Measurements from ENCODE around the gene PVR.
"Not testable (repeated sequence)": the region's sequence is repeated elsewhere in the genome, so short reads cannot be mapped to it uniquely, and the experiment has no call there.

The PVR gene

DNA sequence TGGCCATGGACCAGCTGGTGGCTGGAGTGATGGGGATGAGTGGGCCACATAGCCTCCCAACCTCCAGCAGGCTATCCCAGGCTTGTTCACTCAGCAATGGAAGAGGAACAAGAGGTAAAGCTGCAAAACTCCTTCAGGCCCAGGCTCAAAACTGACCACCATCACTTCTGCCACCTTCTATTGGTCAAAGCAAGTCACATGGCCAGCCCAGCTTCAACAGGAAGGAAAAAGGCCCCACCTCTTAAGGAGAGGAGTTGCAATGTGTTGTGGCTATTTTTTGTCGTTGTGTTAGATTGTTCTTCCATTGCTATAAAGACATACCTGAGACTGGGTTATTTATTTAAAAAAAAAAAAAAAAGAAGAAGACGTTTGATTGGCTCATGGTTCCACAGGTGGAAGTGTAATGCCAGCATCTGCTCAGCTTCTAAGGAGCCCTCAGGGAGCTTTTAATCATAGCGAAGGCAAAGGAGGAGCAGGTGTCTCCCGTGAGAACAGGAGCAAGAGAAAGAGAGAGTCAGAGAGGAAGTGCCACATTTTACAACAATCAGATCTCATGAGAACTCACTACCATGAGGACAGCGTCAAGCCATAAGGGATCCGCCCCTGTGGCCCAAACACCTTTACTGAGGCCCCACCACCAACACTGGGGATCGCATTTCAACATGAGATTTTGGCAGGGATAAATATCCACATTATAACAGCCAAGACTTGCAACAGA lies 24.9 kb upstream of the PVR start:
- no peak for DNase-seq

DNA sequence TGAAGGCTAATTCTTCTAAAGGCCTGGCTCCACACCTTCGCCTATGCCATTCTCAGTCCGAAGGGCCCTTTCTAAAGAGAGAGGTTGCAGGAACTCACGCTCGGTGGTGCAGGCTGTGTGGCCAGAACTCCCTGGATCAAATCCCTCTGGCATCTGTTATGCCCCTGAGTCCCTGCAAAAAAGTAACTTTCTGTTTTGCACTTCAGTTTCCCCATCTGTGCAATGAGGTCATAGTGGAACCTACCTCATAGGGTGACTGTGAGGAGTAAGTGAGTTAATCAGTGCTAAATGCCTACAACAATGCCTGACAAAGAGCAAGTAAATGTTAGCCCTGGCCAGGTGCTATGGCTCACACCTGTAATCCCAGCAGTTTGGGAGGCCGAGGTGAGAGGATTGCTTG lies 23.0 kb upstream of the PVR start:
- no peak for DNase-seq

DNA sequence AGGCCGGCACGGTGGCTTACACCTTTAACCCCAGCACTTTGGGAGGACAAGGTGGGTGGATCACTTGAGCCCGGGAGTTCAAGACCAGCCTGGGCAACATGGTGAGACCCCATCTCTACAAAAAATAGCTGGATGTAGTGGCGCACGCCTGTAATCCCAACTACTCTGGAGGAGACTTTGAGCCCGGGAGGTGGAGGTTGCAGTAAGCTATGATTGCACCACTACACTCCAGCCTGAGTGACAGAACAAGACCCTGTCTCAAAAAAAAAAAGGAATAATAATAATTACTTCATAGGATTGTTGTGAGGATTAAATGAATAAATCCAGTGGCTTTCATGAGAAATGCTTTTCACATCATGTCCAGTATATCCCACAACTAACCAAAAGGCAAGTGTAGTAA lies 22.3 kb upstream of the PVR start:
- no peak for DNase-seq

DNA sequence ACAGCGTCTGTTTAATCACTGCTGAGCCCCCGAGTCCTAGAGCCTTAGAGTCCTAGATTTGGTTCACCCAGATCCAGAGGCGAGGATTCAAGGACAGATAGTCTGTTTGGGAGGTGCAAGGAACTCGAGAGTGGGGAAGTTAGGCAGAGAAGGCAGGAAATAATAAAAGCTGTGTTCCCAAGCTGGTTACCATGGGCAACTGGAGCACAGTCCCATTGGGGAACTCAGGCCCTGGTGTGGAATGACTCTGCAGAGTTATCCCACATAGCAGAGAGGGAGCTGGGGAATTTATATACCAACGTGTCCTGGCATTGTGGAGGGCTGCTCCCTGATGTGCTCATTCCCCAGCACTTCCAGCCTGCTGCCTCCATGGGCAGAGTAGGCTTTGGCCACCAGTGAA lies 20.6 kb upstream of the PVR start:
- DNase-seq: no peak

DNA sequence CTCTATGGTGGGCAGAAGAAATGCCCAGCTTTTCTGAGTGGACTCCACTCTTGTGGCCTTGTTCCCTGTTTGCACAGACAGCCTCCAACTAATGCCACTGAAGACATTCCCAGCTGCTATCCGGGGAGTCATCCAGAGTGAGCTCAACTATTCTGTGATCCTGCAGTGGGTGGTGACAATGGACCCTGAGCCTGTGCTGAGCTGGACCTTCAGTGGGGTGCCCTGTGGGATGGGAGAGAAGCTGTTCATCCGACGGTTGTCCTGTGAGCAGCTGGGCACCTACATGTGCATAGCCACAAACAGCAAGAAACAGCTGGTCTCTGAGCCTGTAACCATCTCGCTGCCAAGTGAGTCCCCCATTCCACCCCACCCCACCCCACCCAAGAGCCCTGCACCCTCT lies 20.1 kb upstream of the PVR start:
- no peak for DNase-seq

DNA sequence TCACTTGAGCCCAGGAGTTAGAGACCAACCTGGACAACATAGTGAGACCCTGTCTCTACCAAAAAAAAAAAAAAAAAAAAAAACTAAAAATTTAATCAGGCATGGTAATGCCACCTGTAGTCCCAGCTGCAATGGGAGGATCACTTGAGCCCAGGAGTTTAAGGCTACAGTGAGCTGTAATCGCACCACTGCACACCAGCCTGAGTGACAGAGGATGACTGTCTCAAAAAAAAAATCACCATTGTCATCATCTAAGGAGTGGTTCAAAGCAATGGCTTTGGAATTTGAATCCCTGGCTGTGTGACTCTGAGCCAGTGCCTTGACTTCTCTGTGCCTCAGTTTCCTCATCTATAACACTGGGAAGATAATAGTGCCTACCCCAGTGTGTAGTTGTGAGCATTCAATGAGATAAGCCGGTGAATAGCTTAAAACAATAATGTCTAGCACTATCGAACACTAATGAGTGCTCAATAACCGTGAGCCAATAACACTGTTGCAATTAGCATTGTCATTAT lies 18.8 kb upstream of the PVR start:
- DNase-seq: no peak

DNA sequence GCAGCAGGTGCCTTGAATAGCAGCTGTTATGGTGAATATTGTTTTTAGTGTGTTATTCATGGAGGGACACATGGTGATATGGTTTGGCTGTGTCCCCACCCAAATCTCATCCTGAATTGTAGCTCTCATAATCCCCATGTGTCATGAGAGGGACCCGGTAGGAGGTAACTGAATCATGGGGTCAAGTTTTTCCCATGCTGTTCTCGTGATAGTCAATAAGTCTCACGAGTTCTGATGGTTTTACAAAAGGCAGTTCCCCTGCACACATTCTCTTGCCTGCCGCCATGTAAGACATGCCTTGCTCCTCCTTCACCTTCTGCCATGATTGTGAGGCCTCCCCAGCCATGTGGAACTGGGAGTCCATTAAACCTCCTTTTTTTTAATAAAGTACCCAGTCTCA lies 18.1 kb upstream of the PVR start:
- DNase-seq: not testable (repeated sequence)

DNA sequence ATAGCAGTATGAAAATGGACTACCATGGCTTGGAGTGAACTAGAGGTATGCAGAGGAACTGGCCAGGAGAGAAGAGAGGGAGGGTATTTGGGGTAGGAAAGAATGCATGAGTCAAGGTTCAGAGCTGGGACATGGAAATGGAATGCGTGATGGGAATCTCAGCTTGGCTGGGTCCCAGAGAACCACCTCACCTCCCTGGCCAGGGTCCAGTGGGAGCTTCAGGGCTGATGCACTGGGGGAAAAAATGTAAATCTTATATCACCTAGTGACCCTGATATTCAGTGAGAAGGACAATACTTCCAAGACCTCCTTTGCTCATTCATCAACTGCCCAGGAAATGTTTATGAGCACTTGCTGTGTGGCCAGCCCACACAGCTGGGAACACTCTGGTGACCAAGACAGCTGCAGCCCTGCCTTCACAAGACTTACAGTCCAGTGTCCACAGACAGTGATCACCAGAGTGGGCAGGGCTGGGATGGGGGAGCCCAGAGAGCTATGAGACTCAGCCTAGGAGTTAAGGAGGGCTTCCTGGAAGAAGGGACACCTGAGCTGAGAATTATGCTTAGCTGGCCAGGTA lies 17.6 kb upstream of the PVR start:
- peak; percentile 86 for DNase-seq

DNA sequence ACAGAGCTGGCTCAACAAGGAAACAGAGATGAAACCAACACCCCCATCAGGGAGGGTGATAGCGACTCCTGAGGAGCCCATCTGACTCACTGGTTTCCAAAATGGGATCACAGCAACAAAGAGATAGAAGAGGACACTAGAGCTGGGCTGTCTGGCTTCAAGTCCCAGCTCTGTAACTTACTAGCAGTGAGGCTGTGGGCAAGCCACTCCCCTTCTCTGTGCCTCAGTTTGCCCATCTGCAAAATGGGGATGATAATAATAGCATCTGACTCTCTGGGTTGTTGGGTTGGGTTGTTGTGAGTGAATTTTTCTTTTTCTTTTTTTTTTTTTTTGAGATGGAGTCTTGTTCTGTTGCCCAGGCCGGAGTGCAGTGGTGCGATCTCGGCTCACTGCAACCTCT lies 16.1 kb upstream of the PVR start:
- no peak for DNase-seq

DNA sequence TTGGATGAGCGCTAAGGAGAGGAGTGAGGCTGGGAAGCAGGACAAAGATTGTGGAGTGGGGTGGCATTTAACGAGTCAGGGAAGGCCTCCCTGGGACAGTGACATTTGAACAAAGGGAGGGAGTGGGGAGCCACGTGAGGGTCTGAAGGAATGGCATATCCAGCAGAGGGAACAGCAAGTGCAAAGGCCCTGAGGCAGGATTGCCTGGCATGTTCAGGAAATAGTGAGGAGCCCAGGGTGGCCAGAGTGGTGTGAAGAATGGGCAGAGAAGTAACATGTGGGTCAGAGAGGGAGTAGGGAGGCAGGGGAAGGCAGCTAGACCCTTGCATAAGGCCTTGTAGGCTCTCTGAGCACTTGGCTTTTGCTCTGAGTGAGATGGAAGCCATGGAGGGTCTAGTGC lies 14.9 kb upstream of the PVR start:
- DNase-seq: no peak

DNA sequence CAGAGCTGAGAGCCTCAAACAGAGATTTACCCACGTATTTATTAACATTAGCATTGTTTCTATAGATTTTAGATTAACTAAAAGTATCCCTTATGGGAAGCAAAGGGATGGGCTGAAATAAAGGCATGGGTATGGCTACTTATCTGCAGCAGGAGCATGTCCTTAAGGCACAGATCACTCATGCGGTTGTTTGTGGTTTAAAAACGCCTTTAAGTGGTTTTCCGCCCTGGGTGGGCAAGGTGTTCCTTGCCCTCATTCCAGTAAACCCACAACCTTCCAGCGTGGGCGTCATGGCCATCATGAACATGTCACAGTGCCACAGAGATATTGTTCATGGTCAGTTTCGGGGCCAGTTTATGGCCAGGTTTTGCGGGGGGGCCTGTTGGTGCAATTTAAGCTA lies 12.1 kb upstream of the PVR start:
- not testable (repeated sequence) for DNase-seq

DNA sequence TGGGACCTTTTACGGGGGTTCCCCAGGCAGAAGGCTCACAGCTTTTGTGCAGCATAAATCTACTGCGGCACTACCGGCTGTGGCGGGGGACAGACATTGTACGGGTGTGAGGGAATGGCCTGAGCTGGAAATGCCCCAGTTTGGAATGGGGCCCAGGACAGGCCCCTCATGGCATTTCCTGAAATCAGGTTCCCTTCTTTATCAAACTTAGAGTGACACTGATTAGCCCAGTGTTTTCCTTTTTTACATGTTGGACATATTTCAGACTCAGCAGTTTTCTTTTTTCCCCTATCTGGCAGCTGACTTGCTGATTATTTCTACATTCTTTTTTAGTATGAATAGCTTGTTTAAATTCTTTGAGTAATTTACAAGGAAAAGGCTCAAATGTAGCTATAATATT lies 9.7 kb upstream of the PVR start:
- DNase-seq: not testable (repeated sequence)

DNA sequence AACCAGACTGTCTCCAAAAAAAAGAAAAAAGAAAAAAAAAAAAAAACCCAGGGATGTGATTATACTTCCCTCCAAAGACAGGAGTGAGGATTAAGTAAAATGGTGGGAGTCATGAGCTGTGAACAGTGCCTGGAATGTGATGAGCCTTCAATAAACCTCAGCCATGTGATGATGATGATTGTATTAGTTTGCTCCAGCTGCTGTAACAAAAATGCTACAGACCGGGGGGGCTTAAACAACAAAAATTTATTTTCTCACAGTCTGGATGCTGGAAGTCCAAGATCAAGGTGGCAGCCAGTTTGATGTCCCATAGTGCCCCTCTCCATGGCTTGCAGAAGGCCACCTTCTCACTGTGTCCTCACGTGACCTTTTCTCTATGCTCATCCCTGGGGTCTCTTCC lies 8.9 kb upstream of the PVR start:
- no peak for DNase-seq

DNA sequence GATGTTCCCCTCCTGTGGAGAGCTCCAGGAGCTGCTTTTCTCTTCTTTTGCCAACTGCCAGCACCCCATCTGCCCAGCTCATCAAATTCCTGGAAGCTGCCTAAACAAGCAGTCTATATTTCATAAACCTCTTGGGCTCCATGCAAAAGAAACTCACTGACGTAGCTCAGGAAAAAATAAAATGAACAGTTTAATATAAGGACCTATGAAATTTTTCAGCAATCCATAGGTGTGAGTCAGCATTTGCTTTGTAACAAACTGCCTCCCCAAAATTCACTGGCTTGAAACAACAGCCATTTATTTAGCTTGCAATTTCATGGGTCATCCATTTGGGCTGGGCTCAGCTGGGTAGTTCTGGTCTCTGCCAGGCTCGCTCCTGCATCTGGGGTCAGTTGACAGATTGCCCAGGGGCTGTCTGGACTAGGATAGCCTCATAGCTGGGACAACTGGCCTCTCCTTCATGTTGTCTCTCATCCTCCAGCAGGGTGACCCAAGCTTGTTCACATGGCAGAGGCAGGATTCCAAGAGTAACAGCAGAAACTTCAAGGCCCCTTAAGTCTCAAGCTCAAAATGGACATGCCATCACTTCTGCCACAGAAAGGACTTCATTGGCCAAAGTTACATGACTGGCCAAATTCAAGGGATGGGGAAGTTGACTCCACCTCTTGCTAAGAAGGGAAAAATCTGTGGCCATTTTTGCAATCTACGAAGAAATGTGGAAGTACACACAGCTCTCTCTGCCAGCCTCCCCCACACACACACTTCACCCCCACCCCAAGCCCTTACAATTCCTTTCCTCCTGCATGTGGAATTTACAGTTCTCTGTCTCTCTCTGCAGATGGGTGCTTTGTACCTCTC lies 7.9 kb upstream of the PVR start:
- DNase-seq: no peak

DNA sequence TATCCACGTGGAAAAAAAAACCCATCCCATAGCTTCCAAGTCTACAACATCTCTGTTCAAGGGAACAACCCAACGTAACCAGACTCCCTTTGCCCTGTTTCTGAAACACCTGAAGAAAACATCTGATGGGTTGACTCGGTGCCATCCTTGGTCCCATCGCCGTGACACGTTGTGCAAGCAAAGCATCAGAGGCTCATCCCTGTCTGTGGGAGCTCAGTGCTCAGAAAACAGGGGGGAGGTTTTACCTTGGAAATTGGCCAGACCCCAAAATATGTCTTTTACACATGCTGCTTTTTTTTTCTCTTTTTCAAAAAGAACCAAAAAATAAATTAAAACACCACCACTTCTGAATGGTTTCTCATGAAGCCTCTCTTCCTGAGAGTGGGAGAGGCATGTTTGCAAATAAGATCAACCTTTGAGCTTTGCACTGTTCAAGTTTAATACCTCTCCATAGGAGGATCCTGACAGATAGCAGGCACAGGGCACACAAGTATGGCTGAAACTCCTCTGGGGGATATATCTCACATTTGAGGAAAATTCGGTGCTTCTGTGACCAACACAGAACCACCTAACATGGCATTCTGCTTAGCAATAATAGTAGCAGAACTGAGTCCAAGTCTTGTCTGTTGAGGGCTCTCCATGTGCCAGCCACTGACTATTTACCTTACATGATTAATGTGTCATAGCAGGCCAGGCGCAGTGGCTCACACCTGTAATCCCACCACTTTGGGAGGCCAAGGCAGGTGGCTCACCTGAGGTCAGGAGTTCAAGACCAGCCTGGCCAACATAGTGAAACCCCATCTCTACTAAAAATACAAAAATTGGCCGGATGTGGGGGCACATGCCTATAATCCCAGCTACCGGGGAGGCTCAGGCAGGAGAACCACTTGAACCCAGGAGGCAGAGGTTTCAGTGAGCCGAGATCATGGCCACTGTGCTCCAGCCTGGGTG lies 7.0 kb upstream of the PVR start:
- DNase-seq: no peak

DNA sequence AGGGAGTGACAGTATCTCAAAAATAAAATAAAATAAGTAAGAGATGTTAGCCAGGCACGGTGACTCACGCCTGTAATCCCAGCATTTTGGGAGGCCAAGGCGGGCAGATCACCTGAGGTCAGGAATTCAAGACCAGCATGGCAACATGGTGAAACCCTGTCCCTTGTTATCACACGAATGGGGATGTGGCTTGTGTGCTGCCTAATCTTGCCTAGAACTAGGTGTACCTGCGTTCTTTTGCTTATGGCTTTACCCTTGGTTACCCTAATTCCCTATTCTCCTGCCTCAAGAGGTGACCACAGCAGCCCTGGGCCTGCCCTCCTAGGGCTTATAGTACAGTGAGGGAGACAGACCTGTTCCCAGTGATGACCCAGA lies 6.3 kb upstream of the PVR start:
- DNase-seq: no peak

DNA sequence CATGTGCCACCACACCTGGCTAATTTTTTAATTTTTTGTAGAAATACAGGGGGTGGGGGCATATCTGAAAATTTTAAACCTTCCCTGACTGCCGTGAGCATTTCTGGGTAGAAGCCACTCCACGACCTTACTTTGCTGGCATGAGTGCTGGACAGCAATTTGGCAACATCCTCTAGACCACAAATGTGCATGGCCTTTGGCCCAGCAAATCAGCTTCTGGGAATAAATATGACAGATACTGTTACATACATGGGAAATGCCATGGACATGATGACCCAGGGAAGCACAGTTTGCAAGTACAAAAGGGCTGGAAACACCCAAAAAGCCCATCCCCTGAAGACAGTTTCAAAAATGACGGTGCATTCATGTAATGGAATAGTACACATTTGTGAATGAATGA lies 3.2 kb upstream of the PVR start:
- no peak for DNase-seq

DNA sequence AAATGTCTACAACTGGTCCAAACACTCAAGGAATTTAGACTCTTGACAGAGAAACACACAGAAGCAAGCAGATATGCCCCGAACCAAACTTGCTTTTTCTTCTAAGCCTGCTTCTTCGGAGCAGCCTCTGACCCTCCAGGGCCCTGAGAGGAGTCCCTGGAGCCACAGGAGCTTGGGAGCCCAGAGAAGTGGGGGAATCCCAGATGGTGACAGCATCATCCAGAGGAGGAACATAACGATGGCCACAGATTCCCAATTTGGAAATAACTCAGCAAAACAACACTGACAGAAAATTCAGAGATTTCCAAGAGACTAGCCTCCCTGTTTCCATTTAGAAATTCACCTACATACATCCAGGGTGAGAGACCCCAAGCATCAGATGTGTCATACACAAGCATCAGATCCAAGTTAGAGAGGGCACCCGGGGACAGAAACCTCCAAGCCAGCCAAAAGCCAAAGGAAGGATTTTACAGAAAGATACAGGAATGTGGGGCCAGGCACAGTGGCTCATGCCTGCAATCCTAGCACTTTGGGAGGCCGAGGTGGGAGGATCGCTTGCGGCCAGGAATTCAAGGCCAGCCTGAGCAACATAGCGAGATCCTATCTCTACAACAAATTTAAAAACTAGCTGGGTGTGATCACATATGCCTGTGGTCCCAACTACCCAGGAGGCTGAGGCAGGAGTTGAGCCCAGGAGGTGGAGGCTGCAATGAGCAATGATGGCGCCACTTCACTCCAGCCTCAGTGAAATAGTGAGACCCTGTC lies 2.0 kb upstream of the PVR start:
- no peak for DNase-seq

DNA sequence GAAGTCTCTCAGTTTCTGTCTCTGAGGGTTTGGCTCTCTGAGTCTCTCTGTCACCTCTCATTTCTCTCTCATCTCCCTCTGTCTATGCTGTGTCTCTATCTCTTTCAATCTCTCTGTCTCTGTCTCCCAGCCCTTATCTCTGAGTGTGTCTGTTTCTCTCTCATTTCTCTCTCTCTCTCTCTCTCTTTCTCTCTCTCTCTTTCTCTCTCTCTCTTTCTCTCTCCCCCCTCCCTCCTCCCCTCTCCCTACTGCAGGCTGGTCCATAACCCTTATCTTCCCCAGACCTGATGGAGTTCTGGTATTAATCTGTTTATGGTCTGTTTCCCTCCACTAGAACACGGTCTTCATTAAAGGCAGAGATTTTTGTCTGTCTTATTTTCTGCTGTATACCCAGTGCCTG lies 1.3 kb upstream of the PVR start:
- DNase-seq: no peak

DNA sequence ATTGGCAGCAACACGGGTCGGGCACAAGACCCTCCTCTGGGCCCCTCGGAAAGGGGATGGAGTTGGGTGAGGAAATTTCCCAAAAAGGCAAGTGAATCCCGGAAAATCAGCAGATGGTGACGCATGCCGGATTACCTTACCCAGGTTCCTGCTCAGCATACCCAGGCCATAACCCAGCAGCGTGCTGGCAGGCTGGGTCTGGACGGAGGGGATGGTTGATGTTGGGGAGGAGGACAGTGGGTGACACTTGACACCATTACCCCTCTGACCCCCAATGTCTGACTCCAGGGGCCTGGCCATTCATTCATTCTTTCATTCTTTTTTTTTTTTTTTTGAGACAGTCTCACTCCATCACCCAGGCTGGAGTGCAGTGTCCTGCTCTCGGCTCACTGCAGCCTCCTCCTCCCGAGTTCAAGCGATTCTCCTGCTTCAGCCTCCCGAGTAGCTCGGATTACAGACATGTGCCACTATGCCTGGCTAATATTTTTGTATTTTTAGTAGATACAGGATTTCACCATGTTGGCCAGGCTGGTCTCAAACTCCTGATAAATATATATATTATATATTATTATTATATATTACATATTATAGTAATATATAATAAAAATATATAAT lies 799 bp downstream of the PVR start:
- no peak for DNase-seq

DNA sequence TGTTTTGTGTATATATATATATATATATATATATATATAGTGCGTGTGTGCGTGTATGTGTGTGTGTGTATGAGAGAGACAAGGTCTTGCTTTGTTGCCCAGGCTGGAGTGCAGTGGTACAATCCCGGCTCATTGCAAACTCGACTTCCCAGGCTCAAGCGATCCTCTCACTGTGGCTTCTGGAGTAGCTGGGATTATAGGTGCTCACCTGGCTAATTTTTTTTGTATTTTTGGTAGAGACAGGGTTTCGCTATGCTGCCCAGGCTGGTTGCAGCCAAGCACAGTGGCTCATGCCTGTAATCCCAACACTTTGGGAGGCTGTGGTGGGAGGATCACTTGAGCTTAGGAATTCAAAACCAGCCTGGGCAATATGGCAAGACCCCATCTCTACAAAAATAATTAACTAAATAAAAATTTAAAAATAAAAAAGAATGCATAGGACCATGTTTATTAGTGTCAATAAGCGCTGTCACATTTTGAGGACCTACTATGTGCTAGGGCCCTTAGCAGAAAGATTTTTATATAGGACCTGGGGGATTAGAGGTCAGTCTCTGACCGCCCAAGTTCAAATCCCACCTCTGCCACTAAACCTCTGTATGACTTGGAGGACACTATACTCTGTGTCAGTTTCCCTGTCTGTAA lies 1.8 kb downstream of the PVR start:
- DNase-seq: no peak

Measured in T1000 (cell line).